Astrocyte (in vitro differentiated cells and primary cell): ENCODE data around the gene HPGD.

Source experiments
- CTCF ChIP-seq: IDR thresholded peaks from 2 replicates; pipeline ENCODE4 v1.5.1; 2011; ENCODE audit warnings: low read depth, mild to moderate bottlenecking, inconsistent platforms, low read length, moderate library complexity; ENCODE audit not compliant: insufficient read depth
- EZH2 ChIP-seq: IDR thresholded peaks from 2 replicates; pipeline ENCODE4 v1.6.1; 2012; ENCODE audit warnings: mild to moderate bottlenecking, low read length, inconsistent platforms; ENCODE audit not compliant: insufficient read depth

DNA sequence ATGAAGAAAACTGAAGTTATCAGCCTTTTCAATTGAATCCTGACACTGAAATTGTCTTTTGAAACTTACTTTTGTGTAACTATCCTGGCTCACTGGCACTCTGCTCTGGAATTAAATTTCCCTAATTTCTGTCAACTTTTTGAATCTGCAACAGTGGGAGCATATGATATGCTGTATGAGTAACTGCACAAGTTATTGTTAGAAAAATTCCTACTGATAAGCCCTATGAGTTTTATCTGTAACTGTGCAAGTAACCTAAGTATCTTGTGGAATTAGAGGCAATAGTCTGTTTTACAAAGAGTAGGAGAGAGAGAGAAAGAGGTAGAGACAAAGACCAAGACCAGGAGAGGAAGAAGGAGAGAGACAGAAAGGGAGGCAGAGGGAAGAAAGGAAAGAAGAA lies 9.2 kb upstream of the HPGD start:
- no peak for TF ChIP-seq CTCF
- no peak for TF ChIP-seq EZH2
